Measurements from ENCODE around the gene CDHR5. TPM values are rescaled to one million over a fixed set of nuclear protein-coding genes. Genes with fewer than 3 reads are reported as not detected.
A peak's percentile ranks its signal among the peaks of the same experiment; 100 is the strongest.
"Not testable (repeated sequence)": the region's sequence is repeated elsewhere in the genome, so short reads cannot be mapped to it uniquely, and the experiment has no call there.

The CDHR5 gene
- total RNA-seq, 1 donor from 2014 or later, result not detected

- Histone ChIP-seq H3K27ac (replicated peaks) (peak overlapping the region; percentile 86), H3K36me3 (no peaks in the 10 kb centered on the region), H3K4me1 (peaks cover 55% of the 10 kb centered on the region), H3K27me3 (ENCODE audit: low read depth) (no peaks in the 10 kb centered on the region), H3K9me3 (replicated peaks) (no peaks in the 10 kb centered on the region), H3K4me3 (peak overlapping the region; percentile 79)
- intact Hi-C loops (cut with micrococcal nuclease), result no loop called here
- DNase-seq, result no peak
- TF ChIP-seq CTCF (IDR thresholded peaks at IDR 0.05; ENCODE audit: borderline replicate concordance), result no peak
Measured at GRCh38 chr11:575313-575995, 49.3 kb downstream of the CDHR5 start.

- peaks cover 55% of the 10 kb centered on the region for H3K4me1 ChIP-seq
- no peak overlapping the region for H3K27ac ChIP-seq (replicated peaks)
- peak overlapping the region; percentile 79 for H3K4me3 ChIP-seq
- DNase-seq, result no peak
- no peaks in the 10 kb centered on the region for H3K36me3 ChIP-seq
- H3K9me3 ChIP-seq (replicated peaks), result no peaks in the 10 kb centered on the region
- intact Hi-C loops (cut with micrococcal nuclease), result no loop called here
- H3K27me3 ChIP-seq (ENCODE audit: low read depth), result no peaks in the 10 kb centered on the region
- TF ChIP-seq CTCF (IDR thresholded peaks at IDR 0.05; ENCODE audit: borderline replicate concordance), result no peak
Measured at GRCh38 chr11:574632-575312, 50.0 kb downstream of the CDHR5 start.

GRCh38 chr11:574031-574570, 50.7 kb downstream of the CDHR5 start:
- H3K4me1 ChIP-seq, result peaks cover 55% of the 10 kb centered on the region
- H3K36me3 ChIP-seq; H3K27ac ChIP-seq (replicated peaks); intact Hi-C loops (cut with micrococcal nuclease); H3K27me3 ChIP-seq (ENCODE audit: low read depth); DNase-seq; H3K9me3 ChIP-seq (replicated peaks): not testable (repeated sequence)
- peak overlapping the region; percentile 79 for H3K4me3 ChIP-seq

- peaks cover 49% of the 10 kb centered on the region for H3K4me1 ChIP-seq
- intact Hi-C loops (cut with micrococcal nuclease), result no loop called here
- no peak overlapping the region for H3K27ac ChIP-seq (replicated peaks)
- H3K27me3 ChIP-seq (ENCODE audit: low read depth), result no peaks in the 10 kb centered on the region
- no peak for DNase-seq
- no peak for TF ChIP-seq CTCF (IDR thresholded peaks at IDR 0.05; ENCODE audit: borderline replicate concordance)
- no peaks in the 10 kb centered on the region for H3K9me3 ChIP-seq (replicated peaks)
- no peak overlapping the region for H3K4me3 ChIP-seq
- no peaks in the 10 kb centered on the region for H3K36me3 ChIP-seq
Measured at GRCh38 chr11:573146-573759, 51.5 kb downstream of the CDHR5 start.

- Histone ChIP-seq H3K27ac (replicated peaks) (no peak overlapping the region), H3K36me3 (no peaks in the 10 kb centered on the region), H3K9me3 (replicated peaks) (no peaks in the 10 kb centered on the region), H3K4me1 (peaks cover 48% of the 10 kb centered on the region), H3K27me3 (ENCODE audit: low read depth) (no peaks in the 10 kb centered on the region), H3K4me3 (no peak overlapping the region)
- intact Hi-C loops (cut with micrococcal nuclease), result no loop called here
- TF ChIP-seq CTCF (IDR thresholded peaks at IDR 0.05; ENCODE audit: borderline replicate concordance), result no peak
- no peak for DNase-seq
Measured at GRCh38 chr11:571802-572185, 53.0 kb downstream of the CDHR5 start.

Data from left ventricle myocardium inferior (tissue), 1 donor.